Measurements from ENCODE around the gene PHACTR2. TPM values are rescaled to one million over a fixed set of nuclear protein-coding genes. Genes with fewer than 3 reads are reported as not detected.

The PHACTR2 gene
- total and polyA plus RNA-seq, 7 donors = 4.2 to 51.9 (median 17.6) TPM

DNA sequence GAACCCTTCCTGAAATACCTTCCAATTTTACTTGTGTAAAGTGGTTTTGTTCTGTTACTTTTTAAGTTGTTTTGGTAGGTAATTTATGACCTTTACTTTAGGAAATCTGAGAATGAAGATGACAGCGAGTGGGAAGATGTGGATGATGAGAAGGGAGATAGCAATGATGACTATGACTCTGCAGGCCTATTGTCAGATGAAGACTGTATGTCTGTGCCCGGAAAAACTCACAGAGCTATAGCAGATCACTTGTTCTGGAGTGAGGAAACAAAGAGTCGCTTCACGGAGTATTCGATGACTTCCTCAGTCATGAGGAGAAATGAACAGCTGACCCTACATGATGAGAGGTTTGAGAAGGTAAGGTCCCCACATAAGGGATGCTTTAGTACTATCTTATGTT, 179.9 kb downstream of the PHACTR2 start:
- peaks cover 21 to 92% (median 52%) of the 10 kb centered on the region in 4 donors for H3K36me3 ChIP-seq

DNA sequence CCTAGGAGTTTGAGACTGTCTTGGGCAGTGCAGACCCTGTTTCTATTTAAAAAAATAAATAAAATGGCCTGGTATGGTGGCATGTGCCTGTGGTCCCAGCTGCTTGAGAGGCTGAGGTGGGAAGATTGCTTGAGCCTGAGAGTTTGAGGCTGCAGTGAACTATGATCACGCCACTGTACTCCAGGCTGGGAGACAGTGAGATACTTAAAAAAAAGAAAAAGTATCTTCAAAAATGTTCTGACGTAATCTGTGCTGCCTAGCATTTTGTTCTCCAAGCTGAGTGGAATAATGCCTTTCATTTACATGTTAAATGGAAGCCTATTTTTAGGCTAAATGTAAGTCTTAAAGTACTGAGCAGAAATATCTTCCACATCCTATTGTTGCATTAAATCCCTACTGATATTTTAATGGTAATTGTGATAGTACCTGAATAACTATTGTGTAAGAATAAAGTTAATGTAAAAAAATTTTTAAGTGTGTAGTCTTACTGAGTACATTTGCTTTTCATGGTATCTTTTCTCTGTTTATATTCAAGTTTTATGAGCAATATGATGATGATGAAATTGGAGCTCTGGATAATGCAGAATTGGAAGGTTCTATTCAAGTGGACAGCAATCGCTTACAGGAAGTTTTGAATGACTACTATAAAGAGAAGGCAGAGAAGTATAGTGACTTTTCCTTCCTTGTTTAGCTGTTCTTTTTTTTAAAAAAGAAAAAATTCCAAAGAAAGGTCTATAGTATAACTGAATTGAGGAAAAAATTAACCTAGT, 182.3 kb downstream of the PHACTR2 start:
- H3K27me3 ChIP-seq = no peaks in the 10 kb centered on the region
- peaks cover 21 to 98% (median 52%) of the 10 kb centered on the region in 4 donors for H3K36me3 ChIP-seq
- TF ChIP-seq, protein P1, sequence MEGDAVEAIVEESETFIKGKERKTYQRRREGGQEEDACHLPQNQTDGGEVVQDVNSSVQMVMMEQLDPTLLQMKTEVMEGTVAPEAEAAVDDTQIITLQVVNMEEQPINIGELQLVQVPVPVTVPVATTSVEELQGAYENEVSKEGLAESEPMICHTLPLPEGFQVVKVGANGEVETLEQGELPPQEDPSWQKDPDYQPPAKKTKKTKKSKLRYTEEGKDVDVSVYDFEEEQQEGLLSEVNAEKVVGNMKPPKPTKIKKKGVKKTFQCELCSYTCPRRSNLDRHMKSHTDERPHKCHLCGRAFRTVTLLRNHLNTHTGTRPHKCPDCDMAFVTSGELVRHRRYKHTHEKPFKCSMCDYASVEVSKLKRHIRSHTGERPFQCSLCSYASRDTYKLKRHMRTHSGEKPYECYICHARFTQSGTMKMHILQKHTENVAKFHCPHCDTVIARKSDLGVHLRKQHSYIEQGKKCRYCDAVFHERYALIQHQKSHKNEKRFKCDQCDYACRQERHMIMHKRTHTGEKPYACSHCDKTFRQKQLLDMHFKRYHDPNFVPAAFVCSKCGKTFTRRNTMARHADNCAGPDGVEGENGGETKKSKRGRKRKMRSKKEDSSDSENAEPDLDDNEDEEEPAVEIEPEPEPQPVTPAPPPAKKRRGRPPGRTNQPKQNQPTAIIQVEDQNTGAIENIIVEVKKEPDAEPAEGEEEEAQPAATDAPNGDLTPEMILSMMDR (IDR thresholded peaks at IDR 0.05) = no peak
- no peak for TF ChIP-seq POLR2AphosphoS5 (IDR thresholded peaks at IDR 0.05)
- TF ChIP-seq POLR2A (IDR thresholded peaks at IDR 0.05) = no peak
- TF ChIP-seq EP300 (IDR thresholded peaks at IDR 0.05) = no peak
- DNase-seq = no peak
- H3K4me3 ChIP-seq = no peak overlapping the region
- no peaks in the 10 kb centered on the region for H3K9me3 ChIP-seq
- peaks cover 0 to 4% (median 0%) of the 10 kb centered on the region in 4 donors for H3K4me1 ChIP-seq
- H3K27ac ChIP-seq = no peak overlapping the region
- intact Hi-C loops (cut with DNase I) = no loop called here
- 88 to 89% methylated on average over 3 of the region's 3 CpGs for WGBS, 2 donors

More for the DNA sequence above, 179.9 kb downstream of the PHACTR2 start:
- no peak overlapping the region for H3K4me3 ChIP-seq
- intact Hi-C loops (cut with DNase I) = no loop called here
- H3K4me1 ChIP-seq = no peaks in the 10 kb centered on the region
- TF ChIP-seq POLR2A (IDR thresholded peaks at IDR 0.05) (no peak), EP300 (IDR thresholded peaks at IDR 0.05) (no peak), POLR2AphosphoS5 (IDR thresholded peaks at IDR 0.05) (no peak)
- TF ChIP-seq, protein P1 (IDR thresholded peaks at IDR 0.05) = no peak
- 96 to 97% methylated on average over 5 of the region's 5 CpGs for WGBS, 2 donors
- peaks cover 0 to 1% (median 0%) of the 10 kb centered on the region in 4 donors for H3K9me3 ChIP-seq
- no peak overlapping the region for H3K27ac ChIP-seq
- no peak for DNase-seq
- H3K27me3 ChIP-seq = no peaks in the 10 kb centered on the region

DNA sequence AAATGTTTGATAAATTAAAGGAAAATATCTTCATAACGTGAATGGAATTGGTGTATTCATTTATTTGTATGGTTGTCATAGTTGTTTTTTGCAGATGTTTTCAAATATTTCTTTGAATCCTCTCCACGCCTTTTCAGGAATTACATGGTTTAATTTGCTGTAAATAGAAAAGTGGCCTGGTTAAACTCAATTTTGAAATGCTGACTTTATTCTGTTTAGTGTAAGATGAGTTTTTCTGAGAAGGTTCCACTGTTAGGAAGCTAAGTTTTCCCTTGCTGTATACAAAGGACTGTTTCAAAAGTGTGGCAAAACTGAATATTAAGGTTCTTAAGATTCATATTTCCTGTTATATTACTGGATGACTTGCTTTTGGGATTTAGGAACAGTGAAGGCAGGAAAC, 186.0 kb downstream of the PHACTR2 start:
- 92 to 97% methylated on average over 2 of the region's 2 CpGs for WGBS, 2 donors

DNA sequence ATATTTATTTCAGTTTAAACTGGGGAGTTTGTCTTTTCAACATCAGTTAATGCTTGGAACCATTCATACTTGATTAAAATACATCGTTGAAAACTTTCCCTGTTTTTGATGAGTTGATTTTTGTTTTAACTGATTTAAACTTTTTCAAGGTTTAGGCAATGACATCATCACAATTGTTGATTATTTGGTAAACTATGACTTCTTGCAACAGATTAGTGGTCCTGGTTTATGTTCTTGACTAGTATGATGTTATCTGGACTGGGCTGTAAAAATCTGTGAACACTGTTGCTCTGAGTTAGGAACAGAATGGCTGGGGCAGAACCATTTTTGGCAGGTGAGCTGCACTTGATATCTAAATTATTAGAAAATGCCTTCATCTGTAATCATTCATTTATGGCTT, 186.5 kb downstream of the PHACTR2 start, which contains the start of gene ZC2HC1B:
Gene ZC2HC1B (plus strand): TSS at position 241 of the 400 bp plus-strand sequence. CDS start 66 bp downstream, at position 307.
- H3K4me1 ChIP-seq = peaks cover 0 to 4% (median 0%) of the 10 kb centered on the region in 4 donors
- H3K27ac ChIP-seq = peak within 1 kb of the TSS in 3 of 4 donors; percentile 23 to 53 (median 29)
- intact Hi-C loops (cut with DNase I) = no loop called here
- H3K27me3 ChIP-seq = no peaks in the 10 kb centered on the region
- TF ChIP-seq, protein P1 (IDR thresholded peaks at IDR 0.05) = no peak
- TF ChIP-seq POLR2AphosphoS5 (IDR thresholded peaks at IDR 0.05) = no peak
- no peak for TF ChIP-seq POLR2A (IDR thresholded peaks at IDR 0.05)
- TF ChIP-seq EP300 (IDR thresholded peaks at IDR 0.05) = no peak
- 84 to 88% methylated on average over 1 of the region's 1 CpG for WGBS, 2 donors
- H3K9me3 ChIP-seq = peaks cover 0 to 3% (median 0%) of the 10 kb centered on the region in 4 donors
- H3K36me3 ChIP-seq = peaks cover 0 to 70% (median 19%) of the 10 kb centered on the region in 4 donors
- DNase-seq = no peak
- no peak within 1 kb of the TSS for H3K4me3 ChIP-seq

More for the DNA sequence above, 186.0 kb downstream of the PHACTR2 start:
- Histone ChIP-seq H3K4me1 (peaks cover 0 to 4% (median 0%) of the 10 kb centered on the region in 4 donors), H3K9me3 (peaks cover 0 to 3% (median 0%) of the 10 kb centered on the region in 4 donors), H3K27ac (peak overlapping the region in 3 of 4 donors; percentile 2 to 29 (median 23)), H3K27me3 (no peaks in the 10 kb centered on the region), H3K36me3 (peaks cover 0 to 75% (median 21%) of the 10 kb centered on the region in 4 donors), H3K4me3 (no peak overlapping the region)
- TF ChIP-seq POLR2AphosphoS5 (IDR thresholded peaks at IDR 0.05) = peak; percentile 33 to 69 (median 48)
- TF ChIP-seq, protein P1 (IDR thresholded peaks at IDR 0.05) = no peak
- intact Hi-C loops (cut with DNase I) = no loop called here
- DNase-seq = no peak
